Panc1 (cell line): Measurements from ENCODE around the gene HRH2. TPM values are rescaled to one million over a fixed set of nuclear protein-coding genes. Genes with fewer than 3 reads are reported as not detected.

Source experiments
- ATAC-seq: fragments of 200-7000 bp; cut with Tn5 transposase; 2 replicates; pipeline ENCODE4 v1.9.1; 2020; ENCODE audit warnings: mild to moderate bottlenecking, moderate library complexity
- BruUV-seq: library from RNA; stranded (reverse); fragments of 400-500 nt; replicated peaks from 2 replicates; lab custom pipeline; 2021; lab: Mats Ljungman, UMichigan
- CTCF ChIA-PET: fragments of 300-600 bp; sonication (Branson Sonifier 250); formaldehyde crosslinking; loops from one replicate; lab custom pipeline; 2022; ENCODE audit warnings: antibody characterized with exemption; lab: Charles Lee
- POLR2A ChIA-PET: fragments of 300-600 bp; sonication (Branson Sonifier 250); formaldehyde crosslinking; loops from one replicate; lab custom pipeline; 2022; ENCODE audit warnings: antibody characterized with exemption; lab: Charles Lee
- DNase-seq: peaks from one replicate; pipeline ENCODE4 v3.0.0-alpha.2; 2010; ENCODE audit warnings: low read depth, low spot score
- H3K27ac ChIP-seq: 2 replicates; pipeline ENCODE4 v1.5.1; 2011; ENCODE audit warnings: mild to moderate bottlenecking, low read length, inconsistent platforms
- H3K27me3 ChIP-seq: fragments of 200-500 bp; sonication (Bioruptor generic); 2 replicates; pipeline ENCODE4 v1.6.0; 2014; ENCODE audit warnings: low read length, inconsistent platforms; ENCODE audit not compliant: control insufficient read depth, insufficient read depth
- H3K36me3 ChIP-seq: fragments of 200-500 bp; sonication (Bioruptor generic); 2 replicates; pipeline ENCODE4 v1.5.1; 2014; ENCODE audit warnings: inconsistent platforms, mild to moderate bottlenecking, low read length, moderate library complexity; ENCODE audit not compliant: control insufficient read depth, insufficient read depth
- H3K4me1 ChIP-seq: 2 replicates; pipeline ENCODE4 v1.5.1; 2011; ENCODE audit warnings: inconsistent platforms, mild to moderate bottlenecking, low read length, moderate library complexity; ENCODE audit not compliant: control insufficient read depth, insufficient read depth
- H3K4me3 ChIP-seq, 2 experiments: 2 replicates each; pipeline ENCODE4 v1.5.1; 2011 to 2012; ENCODE audit warnings: low read depth in 2 of 2, low read length in 2 of 2, mild to moderate bottlenecking in 2 of 2, inconsistent platforms in 1 of 2, moderate library complexity in 1 of 2
- H3K9me3 ChIP-seq: fragments of 200-500 bp; sonication (Bioruptor generic); 2 replicates; pipeline ENCODE4 v1.5.1; 2014; ENCODE audit warnings: low read depth, mild to moderate bottlenecking, inconsistent platforms, low read length, moderate library complexity; ENCODE audit not compliant: control insufficient read depth, insufficient read depth
- CTCF ChIP-seq: fragments of 450-650 bp; IDR thresholded peaks from 2 replicates; pipeline ENCODE4 v1.5.1; 2017; ENCODE audit warnings: mild to moderate bottlenecking
- POLR2AphosphoS5 ChIP-seq: IDR thresholded peaks from 2 replicates; pipeline ENCODE4 v1.6.1; 2012; ENCODE audit warnings: mild to moderate bottlenecking, low read depth, low read length, moderate library complexity
- SIN3A ChIP-seq: IDR thresholded peaks from 2 replicates; pipeline ENCODE4 v1.6.1; 2012; ENCODE audit warnings: low read depth, mild to moderate bottlenecking, low read length, moderate library complexity, borderline replicate concordance; ENCODE audit not compliant: insufficient read depth
- TCF7L2 ChIP-seq: IDR thresholded peaks from 2 replicates; pipeline ENCODE4 v1.6.1; 2011; ENCODE audit warnings: mild to moderate bottlenecking, low read depth, low read length, inconsistent platforms
- in situ Hi-C: cut with HindIII; loops from 2 replicates; pipeline ENCODE4 v1.10.0; 2016; ENCODE audit warnings: low sequenced_read_pairs, low pct_unique_long_range_greater_than_20kb
- intact Hi-C: fragments of 100-400 bp; cut with micrococcal nuclease; formaldehyde crosslinking; loops from one replicate; pipeline ENCODE4 v1.10.0; 2022; ENCODE audit not compliant: unreplicated experiment
- total RNA-seq: library from RNA; stranded (reverse); gene quantifications from one replicate; pipeline ENCODE4 v1.2.1, GENCODE V29; 2021; ENCODE audit not compliant: unreplicated experiment
- TF ChIP-seq, protein P1 (sequence below), 2 experiments: IDR thresholded peaks; 2 replicates each; pipeline ENCODE4 v1.6.1; 2011 to 2012; ENCODE audit warnings: low read depth in 2 of 2, control low read depth in 1 of 2, low read length in 1 of 2, mild to moderate bottlenecking in 1 of 2, moderate library complexity in 1 of 2; ENCODE audit not compliant: insufficient read depth in 1 of 2

The HRH2 gene
- total RNA-seq, 1 experiment from 2014 or later: 0.33 TPM

DNA sequence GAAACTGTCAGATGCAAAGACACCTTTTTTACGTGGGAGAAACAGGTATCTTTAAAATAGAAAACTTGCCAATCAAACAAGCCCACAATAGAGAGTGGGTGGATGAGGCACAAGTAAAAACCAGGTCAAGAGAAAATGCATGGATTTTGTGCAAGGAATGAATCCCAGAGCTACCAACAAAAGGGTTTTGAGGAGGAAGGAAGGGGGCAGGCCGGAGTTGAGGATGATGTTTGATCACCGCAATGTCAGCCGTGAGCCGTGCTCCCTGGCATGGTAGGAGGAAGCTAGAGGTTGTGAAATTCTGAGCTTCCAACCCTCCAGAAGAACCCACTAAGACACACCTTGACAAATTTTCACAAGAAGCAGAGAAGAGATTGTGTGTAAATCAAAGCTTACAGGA, 53.2 kb downstream of the HRH2 start:
- H3K27ac ChIP-seq: no peak overlapping the region
- no peak overlapping the region for H3K4me3 ChIP-seq
- CTCF ChIA-PET: interaction anchor here (0.5 to 0.7 kb wide), 2 partner anchors 10 to 12 kb away, joined by 3 to 6 read pairs; no protein-coding TSS in a partner anchor
- H3K27me3 ChIP-seq: no peaks in the 10 kb centered on the region; the same call in 1 of the 2 replicates
- TF ChIP-seq, protein P1, sequence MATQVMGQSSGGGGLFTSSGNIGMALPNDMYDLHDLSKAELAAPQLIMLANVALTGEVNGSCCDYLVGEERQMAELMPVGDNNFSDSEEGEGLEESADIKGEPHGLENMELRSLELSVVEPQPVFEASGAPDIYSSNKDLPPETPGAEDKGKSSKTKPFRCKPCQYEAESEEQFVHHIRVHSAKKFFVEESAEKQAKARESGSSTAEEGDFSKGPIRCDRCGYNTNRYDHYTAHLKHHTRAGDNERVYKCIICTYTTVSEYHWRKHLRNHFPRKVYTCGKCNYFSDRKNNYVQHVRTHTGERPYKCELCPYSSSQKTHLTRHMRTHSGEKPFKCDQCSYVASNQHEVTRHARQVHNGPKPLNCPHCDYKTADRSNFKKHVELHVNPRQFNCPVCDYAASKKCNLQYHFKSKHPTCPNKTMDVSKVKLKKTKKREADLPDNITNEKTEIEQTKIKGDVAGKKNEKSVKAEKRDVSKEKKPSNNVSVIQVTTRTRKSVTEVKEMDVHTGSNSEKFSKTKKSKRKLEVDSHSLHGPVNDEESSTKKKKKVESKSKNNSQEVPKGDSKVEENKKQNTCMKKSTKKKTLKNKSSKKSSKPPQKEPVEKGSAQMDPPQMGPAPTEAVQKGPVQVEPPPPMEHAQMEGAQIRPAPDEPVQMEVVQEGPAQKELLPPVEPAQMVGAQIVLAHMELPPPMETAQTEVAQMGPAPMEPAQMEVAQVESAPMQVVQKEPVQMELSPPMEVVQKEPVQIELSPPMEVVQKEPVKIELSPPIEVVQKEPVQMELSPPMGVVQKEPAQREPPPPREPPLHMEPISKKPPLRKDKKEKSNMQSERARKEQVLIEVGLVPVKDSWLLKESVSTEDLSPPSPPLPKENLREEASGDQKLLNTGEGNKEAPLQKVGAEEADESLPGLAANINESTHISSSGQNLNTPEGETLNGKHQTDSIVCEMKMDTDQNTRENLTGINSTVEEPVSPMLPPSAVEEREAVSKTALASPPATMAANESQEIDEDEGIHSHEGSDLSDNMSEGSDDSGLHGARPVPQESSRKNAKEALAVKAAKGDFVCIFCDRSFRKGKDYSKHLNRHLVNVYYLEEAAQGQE (IDR thresholded peaks at IDR 0.05; ENCODE audit: insufficient read depth in 1 of 2, low read depth in 2 of 2, low read length in 1 of 2): no peak
- TF ChIP-seq POLR2AphosphoS5 (no peak), SIN3A (no peak), CTCF (no peak), TCF7L2 (no peak)
- ATAC-seq: no peak
- no peaks in the 10 kb centered on the region for H3K36me3 ChIP-seq
- H3K4me1 ChIP-seq: no peaks in the 10 kb centered on the region
- H3K9me3 ChIP-seq: no peaks in the 10 kb centered on the region; the same call in 1 of the 2 replicates
- intact Hi-C loops: no loop called here
- in situ Hi-C loops: no loop called here
- POLR2A ChIA-PET: no interaction called here
- DNase-seq: no peak
- no TSS peak for BruUV-seq

GRCh38 chr5:175711472-175712312, 53.8 kb downstream of the HRH2 start:
- H3K4me1 ChIP-seq: no peaks in the 10 kb centered on the region
- ChIA-PET POLR2A (no interaction called here), CTCF (interaction anchor here (0.5 to 0.7 kb wide), 2 partner anchors 10 to 12 kb away, joined by 3 to 5 read pairs; no protein-coding TSS in a partner anchor)
- no peak overlapping the region for H3K4me3 ChIP-seq
- intact Hi-C loops: no loop called here
- DNase-seq (no peak), ATAC-seq (no peak)
- H3K27me3 ChIP-seq: no peaks in the 10 kb centered on the region; the same call in 1 of the 2 replicates
- in situ Hi-C loops: no loop called here
- H3K9me3 ChIP-seq: no peaks in the 10 kb centered on the region; the same call in 1 of the 2 replicates
- no peaks in the 10 kb centered on the region for H3K36me3 ChIP-seq
- TF ChIP-seq SIN3A (no peak), POLR2AphosphoS5 (no peak), TCF7L2 (no peak), CTCF (no peak)
- TF ChIP-seq, protein P1 (IDR thresholded peaks at IDR 0.05; ENCODE audit: insufficient read depth in 1 of 2, low read depth in 2 of 2, low read length in 1 of 2): no peak
- H3K27ac ChIP-seq: no peak overlapping the region
- BruUV-seq: no TSS peak
